BJ (cell line): Measurements from ENCODE around the gene NR1I2. TPM values are rescaled to one million over a fixed set of nuclear protein-coding genes. Genes with fewer than 3 reads are reported as not detected.

Experiments
- CTCF ChIA-PET: fragments of 350-600 bp; formaldehyde crosslinking; extraction: SDS; loops from one replicate; lab custom pipeline; 2021; ENCODE audit warnings: antibody characterized with exemption, inconsistent platforms; lab: Yijun Ruan, JAX
- POLR2A ChIA-PET: fragments of 300-600 bp; sonication (Branson Sonifier 250); formaldehyde crosslinking; extraction: SDS; loops from one replicate; lab custom pipeline; 2021; ENCODE audit warnings: antibody characterized with exemption; lab: Charles Lee
- DNase-seq: peaks from one replicate; pipeline ENCODE4 v3.0.0-alpha.2; 2011; ENCODE audit warnings: low read depth
- H3K27me3 ChIP-seq: 2 replicates; pipeline ENCODE4 v1.6.0; 2011; ENCODE audit warnings: low read length; ENCODE audit not compliant: control insufficient read depth, insufficient read depth
- H3K36me3 ChIP-seq: 2 replicates; pipeline ENCODE4 v1.5.1; 2011; ENCODE audit warnings: low read length; ENCODE audit not compliant: control insufficient read depth, insufficient read depth
- H3K4me3 ChIP-seq: 2 replicates; pipeline ENCODE4 v1.5.1; 2011; ENCODE audit warnings: low read depth, mild to moderate bottlenecking, control low read depth, low read length
- CTCF ChIP-seq: IDR thresholded peaks from 2 replicates; pipeline ENCODE4 v1.5.1; 2011; ENCODE audit warnings: low read depth, mild to moderate bottlenecking, control low read depth, inconsistent platforms, low read length, moderate library complexity; ENCODE audit not compliant: insufficient read depth
- polyA plus RNA-seq: library from polyadenylated mRNA; depleted of rRNA; stranded (reverse); fragments of >200 nt; gene quantifications from 2 replicates; pipeline ENCODE4 v1.2.3, GENCODE V29; 2011

NR1I2 gene
- polyA plus RNA-seq, 1 experiment: not detected

- no peak for TF ChIP-seq CTCF
- Histone ChIP-seq H3K4me3 (no peak overlapping the region), H3K27me3 (peaks cover 2% of the 10 kb centered on the region), H3K36me3 (no peaks in the 10 kb centered on the region)
- no peak for DNase-seq
- ChIA-PET POLR2A (no interaction called here), CTCF (no interaction called here)
These were observed 3.7 kb upstream of the NR1I2 start for GRCh38 chr3:119778176-119778575.

GRCh38 chr3:119778811-119779210 is 3.1 kb upstream of the NR1I2 start:
- no peak for TF ChIP-seq CTCF
- H3K27me3 ChIP-seq: peaks cover 2% of the 10 kb centered on the region
- POLR2A ChIA-PET: no interaction called here
- H3K36me3 ChIP-seq: no peaks in the 10 kb centered on the region
- H3K4me3 ChIP-seq: no peak overlapping the region
- DNase-seq: no peak
- CTCF ChIA-PET: no interaction called here

DNA sequence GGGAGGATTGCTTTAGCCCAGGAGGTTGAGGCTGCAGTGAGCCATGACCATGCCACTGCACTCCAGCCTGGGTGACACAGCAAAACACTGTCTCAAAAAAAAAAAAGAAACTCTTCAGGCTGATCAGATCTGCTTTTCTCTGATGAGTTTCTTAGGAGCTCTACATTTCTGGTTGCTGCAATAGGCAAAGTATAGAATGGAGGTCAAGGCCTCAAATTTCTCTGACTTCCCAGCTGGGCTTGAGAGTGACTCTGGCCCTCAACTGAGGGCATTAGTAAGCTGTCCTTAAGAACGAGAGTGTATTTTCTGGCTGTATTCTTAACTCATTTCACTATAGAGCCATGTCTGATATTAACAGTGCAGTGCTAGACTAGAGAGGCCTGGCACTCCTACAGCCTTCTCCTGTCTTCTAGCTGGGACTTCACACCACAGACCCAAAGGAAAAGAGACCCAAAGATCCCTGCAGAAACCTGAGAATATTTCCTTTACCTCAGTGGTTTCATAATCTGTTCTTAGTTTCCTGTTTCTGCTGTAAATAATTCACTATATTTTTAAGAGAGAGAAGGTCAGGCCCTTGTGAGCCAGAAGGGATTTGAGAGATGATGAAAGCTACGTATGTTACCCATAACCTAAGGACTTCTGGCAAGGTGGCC is 2.0 kb upstream of the NR1I2 start:
- Histone ChIP-seq H3K4me3 (no peak overlapping the region), H3K36me3 (no peaks in the 10 kb centered on the region), H3K27me3 (no peaks in the 10 kb centered on the region)
- no peak for DNase-seq
- CTCF ChIA-PET: no interaction called here
- TF ChIP-seq CTCF: no peak
- POLR2A ChIA-PET: no interaction called here

- ChIA-PET CTCF (interaction anchor here (1.1 kb wide), 1 partner anchor 8 kb away, joined by 3 read pairs; no protein-coding TSS in a partner anchor), POLR2A (no interaction called here)
- no peak for DNase-seq
- Histone ChIP-seq H3K4me3 (no peak overlapping the region), H3K27me3 (no peaks in the 10 kb centered on the region), H3K36me3 (no peaks in the 10 kb centered on the region)
- no peak for TF ChIP-seq CTCF
These were observed 559 bp downstream of the NR1I2 start for GRCh38 chr3:119782460-119782859.

DNA sequence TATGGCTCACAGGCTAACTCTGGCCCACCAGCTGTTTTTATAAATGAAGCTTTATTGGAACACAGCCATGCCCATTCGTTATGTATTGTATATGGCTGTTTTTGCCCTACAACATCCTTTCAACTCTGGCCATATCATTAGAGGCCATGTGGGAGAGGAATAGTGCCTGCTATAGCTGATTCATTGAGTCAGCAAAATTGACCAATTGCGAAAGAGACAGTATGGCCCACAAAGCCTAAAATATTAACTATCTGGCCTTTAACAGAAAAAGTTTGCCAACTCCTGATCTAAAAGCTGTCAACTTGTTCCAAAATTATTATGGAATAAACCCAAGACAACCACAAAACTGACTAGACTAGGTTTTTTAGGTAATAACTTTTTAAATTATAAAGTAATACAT is 1.4 kb downstream of the NR1I2 start:
- ChIA-PET POLR2A (no interaction called here), CTCF (interaction anchor here (1.1 kb wide), 1 partner anchor 9 kb away, joined by 3 read pairs; no protein-coding TSS in a partner anchor)
- no peak for DNase-seq
- no peak for TF ChIP-seq CTCF
- Histone ChIP-seq H3K4me3 (no peak overlapping the region), H3K36me3 (no peaks in the 10 kb centered on the region), H3K27me3 (no peaks in the 10 kb centered on the region)
